ENCODE measurements around the gene ECSCR. TPM values are rescaled to one million over a fixed set of nuclear protein-coding genes. Genes with fewer than 3 reads are reported as not detected.

Gene ECSCR
- total RNA-seq, 1 experiment from 2014 or later, result 0.36 TPM

- Histone ChIP-seq H3K9me3 (ENCODE audit: low read length) (no peaks in the 10 kb centered on the region), H3K4me3 (ENCODE audit: low read length) (no peak overlapping the region), H3K27ac (ENCODE audit: low read length) (no peak overlapping the region), H3K36me3 (ENCODE audit: low read depth, low read length) (no peaks in the 10 kb centered on the region), H4K20me1 (ENCODE audit: low read length) (no peaks in the 10 kb centered on the region), H3K27me3 (ENCODE audit: low read length) (no peaks in the 10 kb centered on the region), H3K9ac (ENCODE audit: low read length) (no peak overlapping the region), H3K4me1 (ENCODE audit: insufficient read depth, low read length) (no peaks in the 10 kb centered on the region), H3F3A (ENCODE audit: low read length, unreplicated experiment) (no peaks in the 10 kb centered on the region), H2AFZ (ENCODE audit: low read length) (no peak overlapping the region), H3K79me2 (ENCODE audit: low read length) (no peaks in the 10 kb centered on the region), H3K4me2 (ENCODE audit: low read length) (no peak overlapping the region), H3K9me2 (replicated peaks; ENCODE audit: low read length) (no peaks in the 10 kb centered on the region)
- DNase-seq (no peak), ATAC-seq (no peak)
- TF ChIP-seq EZH2phosphoT487 (IDR thresholded peaks at IDR 0.05; ENCODE audit: borderline replicate concordance, low read length) (no peak), EZH2 (IDR thresholded peaks at IDR 0.05; ENCODE audit: low read length, unreplicated experiment) (no peak), CTCF (conservative IDR thresholded peaks at IDR 0.05; ENCODE audit: low read depth, low read length) (no peak)
- BruUV-seq (replicated peaks), result no TSS peak
- ChIA-PET CTCF (no interaction called here), POLR2A (ENCODE audit: unreplicated experiment) (no interaction called here)
- intact Hi-C loops (cut with micrococcal nuclease), result no loop called here
Measured at GRCh38 chr5:139419226-139420192, 43.0 kb downstream of the ECSCR start.

- Histone ChIP-seq H3F3A (ENCODE audit: low read length, unreplicated experiment) (no peaks in the 10 kb centered on the region), H4K20me1 (ENCODE audit: low read length) (no peaks in the 10 kb centered on the region), H3K36me3 (ENCODE audit: low read depth, low read length) (no peaks in the 10 kb centered on the region), H3K4me2 (ENCODE audit: low read length) (no peak overlapping the region), H2AFZ (ENCODE audit: low read length) (no peak overlapping the region), H3K9me2 (replicated peaks; ENCODE audit: low read length) (no peaks in the 10 kb centered on the region), H3K9ac (ENCODE audit: low read length) (no peak overlapping the region), H3K27me3 (ENCODE audit: low read length) (no peaks in the 10 kb centered on the region), H3K4me3 (ENCODE audit: low read length) (no peak overlapping the region), H3K4me1 (ENCODE audit: insufficient read depth, low read length) (no peaks in the 10 kb centered on the region), H3K9me3 (ENCODE audit: low read length) (no peaks in the 10 kb centered on the region), H3K27ac (ENCODE audit: low read length) (no peak overlapping the region), H3K79me2 (ENCODE audit: low read length) (no peaks in the 10 kb centered on the region)
- no peak for DNase-seq
- ATAC-seq, result no peak
- BruUV-seq (replicated peaks), result no TSS peak
- intact Hi-C loops (cut with micrococcal nuclease), result no loop called here
- ChIA-PET CTCF (no interaction called here), POLR2A (ENCODE audit: unreplicated experiment) (no interaction called here)
- TF ChIP-seq EZH2 (IDR thresholded peaks at IDR 0.05; ENCODE audit: low read length, unreplicated experiment) (no peak), CTCF (conservative IDR thresholded peaks at IDR 0.05; ENCODE audit: low read depth, low read length) (no peak), EZH2phosphoT487 (IDR thresholded peaks at IDR 0.05; ENCODE audit: borderline replicate concordance, low read length) (no peak)
Measured at GRCh38 chr5:139418793-139419192, 43.8 kb downstream of the ECSCR start.

GRCh38 chr5:139417214-139417613, 45.3 kb downstream of the ECSCR start:
- no peak for ATAC-seq

More at GRCh38 chr5:139417214-139417613, 45.3 kb downstream of the ECSCR start:
- no peak for TF ChIP-seq CTCF (conservative IDR thresholded peaks at IDR 0.05; ENCODE audit: low read depth, low read length)
- TF ChIP-seq EZH2 (IDR thresholded peaks at IDR 0.05; ENCODE audit: low read length, unreplicated experiment), result no peak
- TF ChIP-seq EZH2phosphoT487 (IDR thresholded peaks at IDR 0.05; ENCODE audit: borderline replicate concordance, low read length), result no peak
- Histone ChIP-seq H3K4me3 (ENCODE audit: low read length) (no peak overlapping the region), H3K27ac (ENCODE audit: low read length) (no peak overlapping the region), H3K79me2 (ENCODE audit: low read length) (no peaks in the 10 kb centered on the region), H3K4me2 (ENCODE audit: low read length) (no peak overlapping the region), H3K4me1 (ENCODE audit: insufficient read depth, low read length) (no peaks in the 10 kb centered on the region), H3K36me3 (ENCODE audit: low read depth, low read length) (no peaks in the 10 kb centered on the region), H3K9me3 (ENCODE audit: low read length) (no peaks in the 10 kb centered on the region), H3K9ac (ENCODE audit: low read length) (no peak overlapping the region), H2AFZ (ENCODE audit: low read length) (no peak overlapping the region), H4K20me1 (ENCODE audit: low read length) (no peaks in the 10 kb centered on the region), H3K27me3 (ENCODE audit: low read length) (no peaks in the 10 kb centered on the region), H3F3A (ENCODE audit: low read length, unreplicated experiment) (no peaks in the 10 kb centered on the region), H3K9me2 (replicated peaks; ENCODE audit: low read length) (no peaks in the 10 kb centered on the region)
- intact Hi-C loops (cut with micrococcal nuclease), result no loop called here
- DNase-seq, result no peak
- CTCF ChIA-PET, result no interaction called here
- POLR2A ChIA-PET (ENCODE audit: unreplicated experiment), result no interaction called here
- BruUV-seq (replicated peaks), result no TSS peak
